Measurements from ENCODE around the gene CD177. TPM values are rescaled to one million over a fixed set of nuclear protein-coding genes. Genes with fewer than 3 reads are reported as not detected.
"Not testable (repeated sequence)": the region's sequence is repeated elsewhere in the genome, so short reads cannot be mapped to it uniquely, and the experiment has no call there.

The CD177 gene
- total and polyA plus RNA-seq, 7 donors, result 0.03 to 1.1 (median 0.16) TPM; not detected in 2

GRCh38 chr19:43330726-43331434 is 22.6 kb upstream of the CD177 start:
- Histone ChIP-seq H3K4me1 (no peaks in the 10 kb centered on the region), H3K27me3 (ENCODE audit: insufficient read depth in 3 of 3, low read length in 2 of 3) (no peaks in the 10 kb centered on the region), H3K27ac (no peak overlapping the region), H3K36me3 (ENCODE audit: insufficient read depth in 1 of 2, low read depth in 1 of 2) (no peaks in the 10 kb centered on the region), H3K9me3 (no peaks in the 10 kb centered on the region), H3K4me3 (no peak overlapping the region)
- DNase-seq (no peak), ATAC-seq (no peak)
- intact Hi-C loops (cut with DNase I), result no loop called here
- WGBS, 3 donors, result 71 to 74% (median 72%) methylated on average over 11 of the region's 11 CpGs
- TF ChIP-seq CTCF (IDR thresholded peaks at IDR 0.05), result no peak

- H3K27me3 ChIP-seq (ENCODE audit: insufficient read depth in 3 of 3, low read length in 2 of 3), result no peaks in the 10 kb centered on the region
- no peaks in the 10 kb centered on the region for H3K4me1 ChIP-seq
- 61 to 79% (median 71%) methylated on average over 4 of the region's 4 CpGs for WGBS, 3 donors
- no peaks in the 10 kb centered on the region for H3K9me3 ChIP-seq
- no peak for TF ChIP-seq CTCF (IDR thresholded peaks at IDR 0.05)
- no peaks in the 10 kb centered on the region for H3K36me3 ChIP-seq (ENCODE audit: insufficient read depth in 1 of 2, low read depth in 1 of 2)
- intact Hi-C loops (cut with DNase I), result no loop called here
- DNase-seq (no peak), ATAC-seq (no peak)
- H3K27ac ChIP-seq, result no peak overlapping the region
- no peak overlapping the region for H3K4me3 ChIP-seq
Observed at GRCh38 chr19:43331435-43332010, 22.0 kb upstream of the CD177 start.

- 63 to 73% (median 66%) methylated on average over 10 of the region's 10 CpGs for WGBS, 3 donors
- H3K4me1 ChIP-seq, result no peaks in the 10 kb centered on the region
- H3K36me3 ChIP-seq (ENCODE audit: insufficient read depth in 1 of 2, low read depth in 1 of 2), result no peaks in the 10 kb centered on the region
- no peaks in the 10 kb centered on the region for H3K27me3 ChIP-seq (ENCODE audit: insufficient read depth in 3 of 3, low read length in 2 of 3)
- intact Hi-C loops (cut with DNase I), result no loop called here
- no peak overlapping the region for H3K4me3 ChIP-seq
- DNase-seq (no peak), ATAC-seq (no peak)
- no peaks in the 10 kb centered on the region for H3K9me3 ChIP-seq
- no peak overlapping the region for H3K27ac ChIP-seq
- no peak for TF ChIP-seq CTCF (IDR thresholded peaks at IDR 0.05)
Observed at GRCh38 chr19:43332058-43332922, 21.2 kb upstream of the CD177 start.

- H3K36me3 ChIP-seq (ENCODE audit: insufficient read depth in 1 of 2, low read depth in 1 of 2); intact Hi-C loops (cut with DNase I): not testable (repeated sequence)
- WGBS, 3 donors, result 84 to 93% (median 90%) methylated on average over 2 of the region's 2 CpGs
Observed at GRCh38 chr19:43336508-43336907, 17.0 kb upstream of the CD177 start.

GRCh38 chr19:43337737-43338136 is 15.7 kb upstream of the CD177 start:
- no peak overlapping the region for H3K27ac ChIP-seq
- no peaks in the 10 kb centered on the region for H3K9me3 ChIP-seq
- no peaks in the 10 kb centered on the region for H3K27me3 ChIP-seq (ENCODE audit: insufficient read depth in 3 of 3, low read length in 2 of 3)
- H3K4me3 ChIP-seq, result no peak overlapping the region
- TF ChIP-seq CTCF (IDR thresholded peaks at IDR 0.05), result no peak
- no peaks in the 10 kb centered on the region for H3K36me3 ChIP-seq (ENCODE audit: insufficient read depth in 1 of 2, low read depth in 1 of 2)
- H3K4me1 ChIP-seq, result no peaks in the 10 kb centered on the region
- 71 to 83% (median 75%) methylated on average over 8 of the region's 8 CpGs for WGBS, 3 donors
- DNase-seq (no peak), ATAC-seq (no peak)
- intact Hi-C loops (cut with DNase I), result no loop called here

More at GRCh38 chr19:43336508-43336907, 17.0 kb upstream of the CD177 start:
- not testable (repeated sequence) for H3K27ac ChIP-seq; H3K27me3 ChIP-seq (ENCODE audit: insufficient read depth in 3 of 3, low read length in 2 of 3); H3K4me1 ChIP-seq; ATAC-seq; DNase-seq; H3K9me3 ChIP-seq; H3K4me3 ChIP-seq

Data from psoas muscle (tissue), 8 donors.